Measurements from ENCODE around the gene KCNG1. TPM values are rescaled to one million over a fixed set of nuclear protein-coding genes. Genes with fewer than 3 reads are reported as not detected.

Gene KCNG1
- polyA plus RNA-seq, 4 donors: 1.3 to 29.1 (median 1.6) TPM

- H3K9me3 ChIP-seq (ENCODE audit: control insufficient read depth in 2 of 2, insufficient read depth in 1 of 2, low read depth in 1 of 2, low read length in 1 of 2): no peaks in the 10 kb centered on the region
- peaks cover 0 to 62% (median 28%) of the 10 kb centered on the region in 3 donors for H3K27me3 ChIP-seq (ENCODE audit: control insufficient read depth in 3 of 3, insufficient read depth in 3 of 3, low read length in 3 of 3)
- 6 to 9% (median 9%) methylated on average over 32 to 39 of the region's 39 CpGs for WGBS, 3 donors
- peaks cover 0 to 6% (median 0%) of the 10 kb centered on the region in 3 donors for H3K4me1 ChIP-seq (ENCODE audit: control insufficient read depth in 3 of 3, insufficient read depth in 2 of 3, low read depth in 1 of 3, low read length in 2 of 3)
- FAIRE-seq (no peak), DNase-seq (no peak)
- peak overlapping the region; percentile 24 to 40 (median 33) for H3K4me3 ChIP-seq (ENCODE audit: low read depth in 1 of 3, low read length in 3 of 3)
- H3K36me3 ChIP-seq (ENCODE audit: control insufficient read depth in 3 of 3, insufficient read depth in 2 of 3, low read depth in 1 of 3, low read length in 3 of 3): peaks cover 0 to 8% (median 0%) of the 10 kb centered on the region in 3 donors
- no peak overlapping the region for H3K27ac ChIP-seq (ENCODE audit: low read depth in 1 of 3, low read length in 2 of 3)
These were observed 592 bp downstream of the KCNG1 start for GRCh38 chr20:51022227-51022802.

GRCh38 chr20:51021067-51022025, 1.6 kb downstream of the KCNG1 start:
- peaks cover 0 to 53% (median 28%) of the 10 kb centered on the region in 3 donors for H3K27me3 ChIP-seq (ENCODE audit: control insufficient read depth in 3 of 3, insufficient read depth in 3 of 3, low read length in 3 of 3)
- WGBS, 3 donors: 40 to 54% (median 51%) methylated on average over 16 of the region's 16 CpGs
- H3K27ac ChIP-seq (ENCODE audit: low read depth in 1 of 3, low read length in 2 of 3): no peak overlapping the region
- H3K9me3 ChIP-seq (ENCODE audit: control insufficient read depth in 2 of 2, insufficient read depth in 1 of 2, low read depth in 1 of 2, low read length in 1 of 2): no peaks in the 10 kb centered on the region
- peaks cover 0 to 6% (median 0%) of the 10 kb centered on the region in 3 donors for H3K4me1 ChIP-seq (ENCODE audit: control insufficient read depth in 3 of 3, insufficient read depth in 2 of 3, low read depth in 1 of 3, low read length in 2 of 3)
- H3K36me3 ChIP-seq (ENCODE audit: control insufficient read depth in 3 of 3, insufficient read depth in 2 of 3, low read depth in 1 of 3, low read length in 3 of 3): peaks cover 0 to 12% (median 0%) of the 10 kb centered on the region in 3 donors
- DNase-seq (no peak), FAIRE-seq (no peak)
- peak overlapping the region in 1 of 3 donors; percentile 33 for H3K4me3 ChIP-seq (ENCODE audit: low read depth in 1 of 3, low read length in 3 of 3)

GRCh38 chr20:51020657-51021056, 2.2 kb downstream of the KCNG1 start:
- H3K4me1 ChIP-seq (ENCODE audit: control insufficient read depth in 3 of 3, insufficient read depth in 2 of 3, low read depth in 1 of 3, low read length in 2 of 3): peaks cover 0 to 6% (median 0%) of the 10 kb centered on the region in 3 donors
- H3K4me3 ChIP-seq (ENCODE audit: low read depth in 1 of 3, low read length in 3 of 3): peak overlapping the region in 1 of 3 donors; percentile 33
- no peaks in the 10 kb centered on the region for H3K9me3 ChIP-seq (ENCODE audit: control insufficient read depth in 2 of 2, insufficient read depth in 1 of 2, low read depth in 1 of 2, low read length in 1 of 2)
- H3K27ac ChIP-seq (ENCODE audit: low read depth in 1 of 3, low read length in 2 of 3): no peak overlapping the region
- WGBS, 3 donors: 66 to 72% (median 71%) methylated on average over 6 of the region's 6 CpGs
- peaks cover 0 to 12% (median 0%) of the 10 kb centered on the region in 3 donors for H3K36me3 ChIP-seq (ENCODE audit: control insufficient read depth in 3 of 3, insufficient read depth in 2 of 3, low read depth in 1 of 3, low read length in 3 of 3)
- peaks cover 0 to 46% (median 26%) of the 10 kb centered on the region in 3 donors for H3K27me3 ChIP-seq (ENCODE audit: control insufficient read depth in 3 of 3, insufficient read depth in 3 of 3, low read length in 3 of 3)
- FAIRE-seq (no peak), DNase-seq (no peak)

GRCh38 chr20:51019656-51020592, 3.0 kb downstream of the KCNG1 start:
- DNase-seq: no peak
- H3K36me3 ChIP-seq (ENCODE audit: control insufficient read depth in 3 of 3, insufficient read depth in 2 of 3, low read depth in 1 of 3, low read length in 3 of 3): peaks cover 0 to 12% (median 0%) of the 10 kb centered on the region in 3 donors
- peaks cover 0 to 11% (median under 1%) of the 10 kb centered on the region in 3 donors for H3K4me1 ChIP-seq (ENCODE audit: control insufficient read depth in 3 of 3, insufficient read depth in 2 of 3, low read depth in 1 of 3, low read length in 2 of 3)
- no peak overlapping the region for H3K4me3 ChIP-seq (ENCODE audit: low read depth in 1 of 3, low read length in 3 of 3)
- no peak for FAIRE-seq
- peaks cover 0 to 40% (median 24%) of the 10 kb centered on the region in 3 donors for H3K27me3 ChIP-seq (ENCODE audit: control insufficient read depth in 3 of 3, insufficient read depth in 3 of 3, low read length in 3 of 3)
- H3K27ac ChIP-seq (ENCODE audit: low read depth in 1 of 3, low read length in 2 of 3): no peak overlapping the region
- no peaks in the 10 kb centered on the region for H3K9me3 ChIP-seq (ENCODE audit: control insufficient read depth in 2 of 2, insufficient read depth in 1 of 2, low read depth in 1 of 2, low read length in 1 of 2)
- WGBS, 3 donors: 70 to 78% (median 77%) methylated on average over 21 of the region's 21 CpGs

- Histone ChIP-seq H3K27me3 (ENCODE audit: control insufficient read depth in 3 of 3, insufficient read depth in 3 of 3, low read length in 3 of 3) (peaks cover 0 to 19% (median 12%) of the 10 kb centered on the region in 3 donors), H3K9me3 (ENCODE audit: control insufficient read depth in 2 of 2, insufficient read depth in 1 of 2, low read depth in 1 of 2, low read length in 1 of 2) (no peaks in the 10 kb centered on the region), H3K36me3 (ENCODE audit: control insufficient read depth in 3 of 3, insufficient read depth in 2 of 3, low read depth in 1 of 3, low read length in 3 of 3) (peaks cover 0 to 12% (median 0%) of the 10 kb centered on the region in 3 donors), H3K27ac (ENCODE audit: low read depth in 1 of 3, low read length in 2 of 3) (no peak overlapping the region), H3K4me1 (ENCODE audit: control insufficient read depth in 3 of 3, insufficient read depth in 2 of 3, low read depth in 1 of 3, low read length in 2 of 3) (peaks cover 0 to 28% (median 2%) of the 10 kb centered on the region in 3 donors), H3K4me3 (ENCODE audit: low read depth in 1 of 3, low read length in 3 of 3) (no peak overlapping the region)
- DNase-seq (no peak), FAIRE-seq (no peak)
- WGBS, 3 donors: 63 to 71% (median 70%) methylated on average over 9 of the region's 9 CpGs
These were observed 5.7 kb downstream of the KCNG1 start for GRCh38 chr20:51017251-51017650.

- Histone ChIP-seq H3K4me3 (ENCODE audit: low read depth in 1 of 3, low read length in 3 of 3) (no peak overlapping the region), H3K9me3 (ENCODE audit: control insufficient read depth in 2 of 2, insufficient read depth in 1 of 2, low read depth in 1 of 2, low read length in 1 of 2) (no peaks in the 10 kb centered on the region), H3K36me3 (ENCODE audit: control insufficient read depth in 3 of 3, insufficient read depth in 2 of 3, low read depth in 1 of 3, low read length in 3 of 3) (peaks cover 0 to 12% (median 0%) of the 10 kb centered on the region in 3 donors), H3K27me3 (ENCODE audit: control insufficient read depth in 3 of 3, insufficient read depth in 3 of 3, low read length in 3 of 3) (peaks cover 0 to 12% (median 8%) of the 10 kb centered on the region in 3 donors), H3K4me1 (ENCODE audit: control insufficient read depth in 3 of 3, insufficient read depth in 2 of 3, low read depth in 1 of 3, low read length in 2 of 3) (peaks cover 0 to 32% (median 2%) of the 10 kb centered on the region in 3 donors), H3K27ac (ENCODE audit: low read depth in 1 of 3, low read length in 2 of 3) (no peak overlapping the region)
- FAIRE-seq (no peak), DNase-seq (no peak)
- WGBS, 3 donors: 63 to 87% (median 68%) methylated on average over 9 of the region's 9 CpGs
These were observed 6.4 kb downstream of the KCNG1 start for GRCh38 chr20:51016521-51016920.

- peaks cover 0 to 12% (median 0%) of the 10 kb centered on the region in 3 donors for H3K36me3 ChIP-seq (ENCODE audit: control insufficient read depth in 3 of 3, insufficient read depth in 2 of 3, low read depth in 1 of 3, low read length in 3 of 3)
- peak; percentile 59 to 79 for DNase-seq
- no peaks in the 10 kb centered on the region for H3K9me3 ChIP-seq (ENCODE audit: control insufficient read depth in 2 of 2, insufficient read depth in 1 of 2, low read depth in 1 of 2, low read length in 1 of 2)
- peaks cover 0 to 35% (median 2%) of the 10 kb centered on the region in 3 donors for H3K4me1 ChIP-seq (ENCODE audit: control insufficient read depth in 3 of 3, insufficient read depth in 2 of 3, low read depth in 1 of 3, low read length in 2 of 3)
- peak overlapping the region in 1 of 3 donors; percentile 81 for H3K27ac ChIP-seq (ENCODE audit: low read depth in 1 of 3, low read length in 2 of 3)
- no peak for FAIRE-seq
- H3K4me3 ChIP-seq (ENCODE audit: low read depth in 1 of 3, low read length in 3 of 3): no peak overlapping the region
- H3K27me3 ChIP-seq (ENCODE audit: control insufficient read depth in 3 of 3, insufficient read depth in 3 of 3, low read length in 3 of 3): peaks cover 0 to 2% (median 0%) of the 10 kb centered on the region in 3 donors
- 27 to 40% (median 31%) methylated on average over 16 of the region's 16 CpGs for WGBS, 3 donors
These were observed 7.8 kb downstream of the KCNG1 start for GRCh38 chr20:51014797-51015722.
